GM19099 (cell line): ENCODE measurements around the gene ZFHX2.

Experiments used
- POLR2A ChIP-seq: IDR thresholded peaks from 3 replicates; pipeline ENCODE4 v1.6.1; 2011; ENCODE audit warnings: low read depth; ENCODE audit not compliant: insufficient read length; ENCODE audit errors: extremely low read depth

Gene ZFHX2

GRCh38 chr14:23485326-23485725 lies 66.2 kb downstream of the ZFHX2 start:
- TF ChIP-seq POLR2A: no peak

- no peak for TF ChIP-seq POLR2A
These were observed 68.2 kb downstream of the ZFHX2 start for GRCh38 chr14:23483236-23483854.

- no peak for TF ChIP-seq POLR2A
These were observed 68.8 kb downstream of the ZFHX2 start for GRCh38 chr14:23482823-23483148.

GRCh38 chr14:23481979-23482822 lies 69.4 kb downstream of the ZFHX2 start:
- TF ChIP-seq POLR2A: no peak

GRCh38 chr14:23481362-23481970 lies 70.1 kb downstream of the ZFHX2 start:
- TF ChIP-seq POLR2A: no peak

GRCh38 chr14:23478109-23478759 lies 73.3 kb downstream of the ZFHX2 start:
- no peak for TF ChIP-seq POLR2A

- TF ChIP-seq POLR2A: no peak
These were observed 80.6 kb downstream of the ZFHX2 start for GRCh38 chr14:23470947-23471346.
